GM12874 (cell line): Measurements from ENCODE around the gene GLRA2.

Experiments
- CTCF ChIP-seq: IDR thresholded peaks from 2 replicates; pipeline ENCODE4 v1.5.1; 2011; ENCODE audit warnings: low read depth, mild to moderate bottlenecking, control low read depth, low read length, moderate library complexity; ENCODE audit not compliant: insufficient read depth

GLRA2 gene

GRCh38 chrX:14675500-14675899 lies 146.2 kb downstream of the GLRA2 start:
- TF ChIP-seq CTCF = no peak

- TF ChIP-seq CTCF = no peak
Observed at GRCh38 chrX:14676431-14676830, 147.1 kb downstream of the GLRA2 start.

- no peak for TF ChIP-seq CTCF
Observed at GRCh38 chrX:14690553-14690952, 161.2 kb downstream of the GLRA2 start.

- TF ChIP-seq CTCF = no peak
Observed at GRCh38 chrX:14694611-14695010, 165.3 kb downstream of the GLRA2 start.

GRCh38 chrX:14697451-14697850 lies 168.1 kb downstream of the GLRA2 start:
- TF ChIP-seq CTCF = peak; percentile 60

GRCh38 chrX:14698790-14699189 lies 169.5 kb downstream of the GLRA2 start:
- TF ChIP-seq CTCF = no peak

GRCh38 chrX:14700982-14701381 lies 171.6 kb downstream of the GLRA2 start:
- TF ChIP-seq CTCF = no peak

- TF ChIP-seq CTCF = no peak
Observed at GRCh38 chrX:14702145-14702544, 172.8 kb downstream of the GLRA2 start.
